ENCODE data around the gene GABRB2.
"Not testable (repeated sequence)": the region's sequence is repeated elsewhere in the genome, so short reads cannot be mapped to it uniquely, and the experiment has no call there.

GABRB2 gene

GRCh38 chr5:161539016-161539415, 7.5 kb downstream of the GABRB2 start:
- ATAC-seq (replicated peaks), result no peak
- Mint-ChIP-seq H3K4me3 (no peak overlapping the region), H3K27me3 (no peaks in the 10 kb centered on the region), H3K9me3 (peaks cover 7 to 23% of the 10 kb centered on the region in 2 donors), H3K36me3 (ENCODE audit: insufficient read depth) (no peaks in the 10 kb centered on the region), H3K27ac (no peak overlapping the region), H3K4me1 (ENCODE audit: low read depth in 2 of 2) (no peaks in the 10 kb centered on the region)
- DNase-seq, result no peak

GRCh38 chr5:161535762-161536161, 10.8 kb downstream of the GABRB2 start:
- H3K4me3 Mint-ChIP-seq, result no peak overlapping the region
- ATAC-seq (replicated peaks) (no peak), DNase-seq (no peak)
- H3K4me1 Mint-ChIP-seq (ENCODE audit: low read depth in 2 of 2), result no peaks in the 10 kb centered on the region
- H3K9me3 Mint-ChIP-seq, result peaks cover 7 to 23% of the 10 kb centered on the region in 2 donors
- no peak overlapping the region for H3K27ac Mint-ChIP-seq
- H3K36me3 Mint-ChIP-seq (ENCODE audit: insufficient read depth), result no peaks in the 10 kb centered on the region
- no peaks in the 10 kb centered on the region for H3K27me3 Mint-ChIP-seq

- DNase-seq (no peak), ATAC-seq (replicated peaks) (no peak)
- Mint-ChIP-seq H3K4me1 (ENCODE audit: low read depth in 2 of 2) (no peaks in the 10 kb centered on the region), H3K4me3 (no peak overlapping the region), H3K9me3 (peaks cover 0 to 3% of the 10 kb centered on the region in 2 donors), H3K27me3 (no peaks in the 10 kb centered on the region), H3K36me3 (ENCODE audit: insufficient read depth) (no peaks in the 10 kb centered on the region), H3K27ac (no peak overlapping the region)
These were observed 15.8 kb downstream of the GABRB2 start for GRCh38 chr5:161530700-161531099.

GRCh38 chr5:161513942-161514341, 32.6 kb downstream of the GABRB2 start:
- H3K9me3 Mint-ChIP-seq, result peaks cover 6 to 13% of the 10 kb centered on the region in 2 donors
- ATAC-seq (replicated peaks) (no peak), DNase-seq (no peak)
- no peaks in the 10 kb centered on the region for H3K4me1 Mint-ChIP-seq (ENCODE audit: low read depth in 2 of 2)
- no peak overlapping the region for H3K27ac Mint-ChIP-seq
- H3K36me3 Mint-ChIP-seq (ENCODE audit: insufficient read depth), result no peaks in the 10 kb centered on the region
- H3K27me3 Mint-ChIP-seq, result no peaks in the 10 kb centered on the region
- no peak overlapping the region for H3K4me3 Mint-ChIP-seq

GRCh38 chr5:161507591-161507990, 38.9 kb downstream of the GABRB2 start:
- no peaks in the 10 kb centered on the region for H3K27me3 Mint-ChIP-seq
- no peak overlapping the region for H3K27ac Mint-ChIP-seq
- peaks cover 1 to 6% of the 10 kb centered on the region in 2 donors for H3K9me3 Mint-ChIP-seq
- no peak overlapping the region for H3K4me3 Mint-ChIP-seq
- DNase-seq, result no peak
- H3K4me1 Mint-ChIP-seq (ENCODE audit: low read depth in 2 of 2), result no peaks in the 10 kb centered on the region
- no peak for ATAC-seq (replicated peaks)
- peaks cover 3% of the 10 kb centered on the region for H3K36me3 Mint-ChIP-seq (ENCODE audit: insufficient read depth)

GRCh38 chr5:161505160-161505559, 41.4 kb downstream of the GABRB2 start:
- H3K27me3 Mint-ChIP-seq, result not testable (repeated sequence)

GRCh38 chr5:161498531-161498930, 48.0 kb downstream of the GABRB2 start:
- Mint-ChIP-seq H3K27me3 (no peaks in the 10 kb centered on the region), H3K9me3 (peaks cover 3 to 7% of the 10 kb centered on the region in 2 donors), H3K36me3 (ENCODE audit: insufficient read depth) (no peaks in the 10 kb centered on the region), H3K4me3 (no peak overlapping the region), H3K27ac (no peak overlapping the region), H3K4me1 (ENCODE audit: low read depth in 2 of 2) (no peaks in the 10 kb centered on the region)
- DNase-seq, result no peak
- ATAC-seq (replicated peaks), result no peak

More at GRCh38 chr5:161505160-161505559, 41.4 kb downstream of the GABRB2 start:
- DNase-seq; H3K4me3 Mint-ChIP-seq; H3K27ac Mint-ChIP-seq; H3K36me3 Mint-ChIP-seq (ENCODE audit: insufficient read depth); ATAC-seq (replicated peaks); H3K4me1 Mint-ChIP-seq (ENCODE audit: low read depth in 2 of 2); H3K9me3 Mint-ChIP-seq: not testable (repeated sequence)

GRCh38 chr5:161483721-161484120, 62.8 kb downstream of the GABRB2 start:
- peaks cover 1 to 16% of the 10 kb centered on the region in 2 donors for H3K9me3 Mint-ChIP-seq
- no peak overlapping the region for H3K27ac Mint-ChIP-seq

GRCh38 chr5:161481922-161482321, 64.6 kb downstream of the GABRB2 start:
- peaks cover 1 to 16% of the 10 kb centered on the region in 2 donors for H3K9me3 Mint-ChIP-seq
- DNase-seq (no peak), ATAC-seq (replicated peaks) (no peak)
- no peaks in the 10 kb centered on the region for H3K4me1 Mint-ChIP-seq (ENCODE audit: low read depth in 2 of 2)
- H3K27ac Mint-ChIP-seq, result no peak overlapping the region
- no peaks in the 10 kb centered on the region for H3K27me3 Mint-ChIP-seq
- no peaks in the 10 kb centered on the region for H3K36me3 Mint-ChIP-seq (ENCODE audit: insufficient read depth)
- no peak overlapping the region for H3K4me3 Mint-ChIP-seq

More at GRCh38 chr5:161483721-161484120, 62.8 kb downstream of the GABRB2 start:
- Mint-ChIP-seq H3K4me3 (no peak overlapping the region), H3K27me3 (no peaks in the 10 kb centered on the region), H3K4me1 (ENCODE audit: low read depth in 2 of 2) (no peaks in the 10 kb centered on the region), H3K36me3 (ENCODE audit: insufficient read depth) (no peaks in the 10 kb centered on the region)
- DNase-seq, result no peak
- no peak for ATAC-seq (replicated peaks)

GRCh38 chr5:161471211-161471950, 75.1 kb downstream of the GABRB2 start:
- H3K4me1 Mint-ChIP-seq (ENCODE audit: low read depth in 2 of 2), result no peaks in the 10 kb centered on the region
- H3K9me3 Mint-ChIP-seq, result peaks cover 7 to 10% of the 10 kb centered on the region in 2 donors
- H3K36me3 Mint-ChIP-seq (ENCODE audit: insufficient read depth), result no peaks in the 10 kb centered on the region
- H3K4me3 Mint-ChIP-seq, result no peak overlapping the region
- H3K27ac Mint-ChIP-seq, result no peak overlapping the region
- no peak for DNase-seq
- no peak for ATAC-seq (replicated peaks)
- H3K27me3 Mint-ChIP-seq, result no peaks in the 10 kb centered on the region

GRCh38 chr5:161467703-161468102, 78.8 kb downstream of the GABRB2 start:
- no peaks in the 10 kb centered on the region for H3K27me3 Mint-ChIP-seq
- ATAC-seq (replicated peaks) (no peak), DNase-seq (no peak)
- H3K9me3 Mint-ChIP-seq, result peaks cover 0 to 9% of the 10 kb centered on the region in 2 donors
- H3K4me3 Mint-ChIP-seq, result no peak overlapping the region
- H3K36me3 Mint-ChIP-seq (ENCODE audit: insufficient read depth), result no peaks in the 10 kb centered on the region
- H3K27ac Mint-ChIP-seq, result no peak overlapping the region
- no peaks in the 10 kb centered on the region for H3K4me1 Mint-ChIP-seq (ENCODE audit: low read depth in 2 of 2)

- no peak for DNase-seq
- Mint-ChIP-seq H3K27ac (no peak overlapping the region), H3K36me3 (ENCODE audit: insufficient read depth) (no peaks in the 10 kb centered on the region), H3K4me1 (ENCODE audit: low read depth in 2 of 2) (no peaks in the 10 kb centered on the region), H3K9me3 (peaks cover 0 to 5% of the 10 kb centered on the region in 2 donors), H3K27me3 (no peaks in the 10 kb centered on the region), H3K4me3 (no peak overlapping the region)
- no peak for ATAC-seq (replicated peaks)
These were observed 85.8 kb downstream of the GABRB2 start for GRCh38 chr5:161460741-161461140.

GRCh38 chr5:161446655-161447054, 99.9 kb downstream of the GABRB2 start:
- DNase-seq (no peak), ATAC-seq (replicated peaks) (no peak)
- Mint-ChIP-seq H3K36me3 (ENCODE audit: insufficient read depth) (no peaks in the 10 kb centered on the region), H3K27me3 (no peaks in the 10 kb centered on the region), H3K4me3 (no peak overlapping the region), H3K27ac (no peak overlapping the region), H3K9me3 (no peaks in the 10 kb centered on the region), H3K4me1 (ENCODE audit: low read depth in 2 of 2) (no peaks in the 10 kb centered on the region)

GRCh38 chr5:161442471-161442870, 104.1 kb downstream of the GABRB2 start:
- Mint-ChIP-seq H3K36me3 (ENCODE audit: insufficient read depth) (no peaks in the 10 kb centered on the region), H3K4me3 (no peak overlapping the region), H3K9me3 (peaks cover 3 to 8% of the 10 kb centered on the region in 2 donors)

More at GRCh38 chr5:161442471-161442870, 104.1 kb downstream of the GABRB2 start:
- Mint-ChIP-seq H3K27me3 (no peaks in the 10 kb centered on the region), H3K27ac (no peak overlapping the region), H3K4me1 (ENCODE audit: low read depth in 2 of 2) (no peaks in the 10 kb centered on the region)
- no peak for ATAC-seq (replicated peaks)
- DNase-seq, result no peak
